Measurements from ENCODE around the gene TDRD10. TPM values are rescaled to one million over a fixed set of nuclear protein-coding genes. Genes with fewer than 3 reads are reported as not detected.

The TDRD10 gene
- total and polyA plus RNA-seq, 2 experiments from 2014 or later = 0.29 TPM; not detected in 1

GRCh38 chr1:154483941-154484803 is 17.8 kb upstream of the TDRD10 start:
- peaks cover 12% of the 10 kb centered on the region; the same call in 2 of the 3 replicates for H3K4me1 Mint-ChIP-seq
- no peaks in the 10 kb centered on the region for H3K9me3 Mint-ChIP-seq
- H3K36me3 Mint-ChIP-seq (ENCODE audit: low read depth) = no peaks in the 10 kb centered on the region
- no peak overlapping the region for H3K4me2 ChIP-seq
- no peaks in the 10 kb centered on the region for H3K9me2 ChIP-seq (ENCODE audit: insufficient read depth)
- no peak overlapping the region for H2AFZ ChIP-seq
- H3K36me3 ChIP-seq (ENCODE audit: insufficient read depth) = no peaks in the 10 kb centered on the region
- no peaks in the 10 kb centered on the region for H3K4me1 ChIP-seq (ENCODE audit: insufficient read depth)
- H4K20me1 ChIP-seq (replicated peaks; ENCODE audit: insufficient read depth) = no peaks in the 10 kb centered on the region
- H3K4me3 Mint-ChIP-seq = no peak overlapping the region
- no peak overlapping the region for H3K4me3 ChIP-seq
- no peak for TF ChIP-seq NANOG (IDR thresholded peaks at IDR 0.05; ENCODE audit: borderline replicate concordance)
- TF ChIP-seq EZH2 (IDR thresholded peaks at IDR 0.05; ENCODE audit: low read depth, unreplicated experiment) = no peak
- no peak for TF ChIP-seq POLR2AphosphoS5 (IDR thresholded peaks at IDR 0.05; ENCODE audit: low read depth)
- TF ChIP-seq ZNF114 (CRISPR knock-in tag; IDR thresholded peaks at IDR 0.05) = no peak
- no peak for TF ChIP-seq STAT1 (IDR thresholded peaks at IDR 0.05; ENCODE audit: unreplicated experiment)
- TF ChIP-seq JUNB (IDR thresholded peaks at IDR 0.05; ENCODE audit: unreplicated experiment) = no peak
- TF ChIP-seq ETS1 (IDR thresholded peaks at IDR 0.05) = no peak
- no peak for TF ChIP-seq CREB1 (CRISPR knock-in tag; IDR thresholded peaks at IDR 0.05; ENCODE audit: low read depth)
- TF ChIP-seq ZNF331 (CRISPR knock-in tag; IDR thresholded peaks at IDR 0.05; ENCODE audit: low read depth) = no peak
- H3K27me3 Mint-ChIP-seq (ENCODE audit: insufficient read depth, low read depth, poor library complexity) = peaks cover 6% of the 10 kb centered on the region
- H3K27me3 ChIP-seq (ENCODE audit: insufficient read depth) = no peaks in the 10 kb centered on the region
- ATAC-seq (no peak), DNase-seq (ENCODE audit: low spot score) (no peak)
- no peak overlapping the region for H3K27ac ChIP-seq (ENCODE audit: low read depth)
- no peaks in the 10 kb centered on the region for H3K79me2 ChIP-seq (replicated peaks; ENCODE audit: insufficient read depth)
- H3F3A ChIP-seq (replicated peaks; ENCODE audit: low read depth) = no peaks in the 10 kb centered on the region
- no peak overlapping the region for H3K27ac Mint-ChIP-seq

DNA sequence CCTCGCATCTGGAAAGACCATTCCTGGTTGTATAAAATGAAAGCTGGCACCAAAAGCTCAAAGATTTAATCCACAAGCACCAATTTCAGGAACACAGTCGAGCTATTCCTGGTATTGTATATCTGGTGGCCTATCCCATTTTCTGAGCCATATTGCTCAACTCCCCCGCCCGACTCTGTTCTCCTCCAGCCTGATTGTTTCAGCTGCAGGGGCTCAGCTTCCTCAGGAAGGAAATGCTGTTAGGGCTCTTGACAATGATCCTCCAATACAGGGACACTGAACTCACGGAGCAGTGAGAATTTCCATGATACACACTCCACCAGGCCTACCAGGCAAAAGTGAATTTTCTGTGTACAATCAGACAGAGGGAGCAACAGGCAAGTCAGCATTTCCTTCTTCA is 16.9 kb upstream of the TDRD10 start:
- TF ChIP-seq REST (IDR thresholded peaks at IDR 0.05; ENCODE audit: unreplicated experiment) (no peak), JUNB (IDR thresholded peaks at IDR 0.05; ENCODE audit: unreplicated experiment) (no peak), CTCF (conservative IDR thresholded peaks at IDR 0.05; ENCODE audit: low read depth in 2 of 2) (no peak)
- Histone ChIP-seq H3F3A (replicated peaks; ENCODE audit: low read depth) (no peaks in the 10 kb centered on the region), H3K4me2 (no peak overlapping the region), H4K20me1 (replicated peaks; ENCODE audit: insufficient read depth) (no peaks in the 10 kb centered on the region), H3K4me3 (no peak overlapping the region), H3K4me1 (ENCODE audit: insufficient read depth) (no peaks in the 10 kb centered on the region), H2AFZ (no peak overlapping the region), H3K27me3 (ENCODE audit: insufficient read depth) (no peaks in the 10 kb centered on the region), H3K79me2 (replicated peaks; ENCODE audit: insufficient read depth) (no peaks in the 10 kb centered on the region), H3K36me3 (ENCODE audit: insufficient read depth) (no peaks in the 10 kb centered on the region), H3K9me2 (ENCODE audit: insufficient read depth) (no peaks in the 10 kb centered on the region), H3K27ac (ENCODE audit: low read depth) (no peak overlapping the region)
- ATAC-seq (no peak), DNase-seq (ENCODE audit: low spot score) (no peak)
- Mint-ChIP-seq H3K27me3 (ENCODE audit: insufficient read depth, low read depth, poor library complexity) (peaks cover 6% of the 10 kb centered on the region), H3K9me3 (no peaks in the 10 kb centered on the region), H3K36me3 (ENCODE audit: low read depth) (no peaks in the 10 kb centered on the region), H3K4me3 (no peak overlapping the region), H3K4me1 (peaks cover 9% of the 10 kb centered on the region; the same call in 2 of the 3 replicates), H3K27ac (no peak overlapping the region)

All from GM23338 (cell line).